MM.1S (cell line): ENCODE results near the gene PTPRJ.

Experiments
- CTCF ChIP-seq: fragments of 300-600 bp; sonication (generic); IDR thresholded peaks from 2 replicates; pipeline ENCODE4 v1.5.1; 2016; ENCODE audit warnings: antibody characterized with exemption, low read length, mixed read lengths
- EZH2 ChIP-seq: fragments of 300-600 bp; sonication (generic); optimal IDR thresholded peaks from 2 replicates; pipeline ENCODE3; 2017; ENCODE audit warnings: low read depth, mild to moderate bottlenecking, antibody characterized with exemption, low read length, mixed read lengths
- EZH2phosphoT487 ChIP-seq: fragments of 300-600 bp; sonication (generic); IDR thresholded peaks from 2 replicates; pipeline ENCODE4 v1.6.1; 2018; ENCODE audit warnings: antibody characterized with exemption, low read length

- TF ChIP-seq CTCF (no peak), EZH2 (no peak), EZH2phosphoT487 (no peak)
Observed at GRCh38 chr11:48014917-48015316, 34.6 kb downstream of the PTPRJ start.
